Activated T-helper 1 cell treated with Interleukin-2 at 50 U/mL for 16 hours (primary cell): ENCODE data around the gene TTLL3.
"Not testable (repeated sequence)": the region's sequence is repeated elsewhere in the genome, so short reads cannot be mapped to it uniquely, and the experiment has no call there.

ENCODE experiments used
- DNase-seq: peaks from one replicate; pipeline ENCODE4 v3.0.0-alpha.2; 2020; ENCODE audit warnings: low read depth

The TTLL3 gene

GRCh38 chr3:9866639-9867038 lies 56.6 kb downstream of the TTLL3 start:
- no peak for DNase-seq

DNA sequence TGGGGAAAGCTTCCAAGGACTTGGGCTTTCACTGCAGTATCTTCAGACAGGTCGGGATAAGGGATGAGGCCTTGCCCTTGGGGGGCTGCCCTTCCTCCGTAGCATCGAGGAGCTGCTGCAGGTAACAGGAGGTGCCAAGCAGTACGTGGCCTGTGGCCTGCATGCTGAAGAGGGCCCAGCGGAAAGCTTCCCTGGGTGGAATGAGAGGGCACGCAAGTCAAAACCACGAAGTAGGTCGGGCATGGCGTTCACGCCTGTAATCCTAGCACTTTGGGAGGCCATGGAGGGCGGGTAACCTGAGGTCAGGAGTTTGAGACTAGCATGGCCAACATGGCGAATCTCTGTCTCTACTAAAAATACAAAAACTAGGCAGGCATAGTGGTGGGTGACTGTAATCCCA lies 57.0 kb downstream of the TTLL3 start:
- DNase-seq, result no peak

DNA sequence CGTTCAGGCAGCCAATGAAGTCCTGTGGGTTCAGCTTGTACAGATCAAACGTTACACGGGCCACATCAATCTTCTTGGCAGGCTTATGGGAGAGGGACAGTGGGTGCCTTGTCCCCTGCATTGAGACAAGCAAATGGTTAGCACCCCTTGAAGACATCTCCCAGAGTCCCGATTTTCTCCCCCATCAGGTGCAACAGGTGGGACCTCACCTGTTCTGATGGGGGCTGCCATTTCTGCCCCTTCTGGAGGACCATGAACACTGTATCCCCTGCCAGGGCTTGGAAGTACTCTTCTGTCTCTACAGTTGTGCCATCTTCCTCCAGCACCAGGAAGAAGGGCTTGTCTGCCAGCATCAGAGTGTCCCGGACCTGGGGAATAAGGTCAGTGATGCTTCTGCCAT lies 59.9 kb downstream of the TTLL3 start:
- DNase-seq, result no peak

- DNase-seq, result no peak
Measured at GRCh38 chr3:9870978-9871377, 60.9 kb downstream of the TTLL3 start.

DNA sequence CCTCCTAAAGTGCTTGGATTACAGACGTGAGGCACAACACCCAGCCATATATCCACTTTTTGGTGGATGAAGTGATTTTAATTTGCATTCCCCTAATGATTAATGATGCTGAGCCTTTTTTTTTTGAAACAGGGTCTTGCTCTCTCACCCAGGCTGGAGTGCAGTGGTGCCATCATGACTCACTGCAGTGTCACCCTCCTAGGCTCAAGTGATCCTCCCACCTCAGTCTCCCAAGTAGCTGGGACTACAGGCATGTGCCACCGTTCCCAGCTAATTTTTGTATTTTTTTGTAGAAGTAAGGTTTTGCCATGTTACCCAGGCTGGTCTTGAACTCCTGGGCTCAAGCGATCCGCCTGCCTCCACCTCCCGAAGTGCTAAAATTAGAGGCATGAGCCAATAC lies 62.0 kb downstream of the TTLL3 start:
- not testable (repeated sequence) for DNase-seq

DNA sequence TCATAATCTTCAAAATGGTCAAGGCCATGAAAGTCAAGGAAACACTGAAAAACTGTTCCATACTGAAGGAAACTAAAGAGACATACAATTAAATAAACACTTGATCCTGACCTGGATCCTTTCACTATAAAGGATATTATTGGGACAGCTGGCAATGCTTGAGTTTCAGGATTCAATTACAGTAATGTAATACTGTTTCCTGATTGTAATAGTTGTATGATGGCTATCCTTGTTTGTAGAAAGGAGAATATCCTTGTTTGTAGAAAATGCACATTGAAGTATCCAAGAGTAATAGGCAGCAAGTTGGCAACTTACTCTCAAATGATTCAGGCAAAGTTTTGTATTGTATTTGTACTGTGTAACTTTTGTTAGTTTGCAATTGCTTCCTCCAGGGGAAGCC lies 65.4 kb downstream of the TTLL3 start:
- DNase-seq, result no peak

- not testable (repeated sequence) for DNase-seq
Measured at GRCh38 chr3:9876255-9876654, 66.2 kb downstream of the TTLL3 start.

DNA sequence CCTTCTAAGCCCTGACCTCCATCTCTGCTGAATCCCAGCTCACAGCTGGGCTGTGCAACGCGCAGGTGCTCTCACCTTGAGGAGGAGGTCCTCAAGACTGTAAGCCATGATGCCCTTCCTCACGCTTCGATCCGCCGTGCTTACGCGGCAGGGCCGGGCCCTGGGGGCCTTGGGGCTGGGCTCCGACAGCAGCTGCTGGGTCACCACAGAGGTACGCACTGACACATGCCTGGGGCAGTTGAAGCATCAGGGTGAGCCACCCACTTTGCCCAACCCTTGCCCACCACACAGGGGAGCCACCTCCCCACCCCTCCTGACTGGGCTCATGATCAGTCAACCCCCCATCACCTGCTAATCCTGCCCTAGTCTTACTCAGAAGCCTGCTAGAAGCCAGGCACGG lies 66.9 kb downstream of the TTLL3 start:
- no peak for DNase-seq

DNA sequence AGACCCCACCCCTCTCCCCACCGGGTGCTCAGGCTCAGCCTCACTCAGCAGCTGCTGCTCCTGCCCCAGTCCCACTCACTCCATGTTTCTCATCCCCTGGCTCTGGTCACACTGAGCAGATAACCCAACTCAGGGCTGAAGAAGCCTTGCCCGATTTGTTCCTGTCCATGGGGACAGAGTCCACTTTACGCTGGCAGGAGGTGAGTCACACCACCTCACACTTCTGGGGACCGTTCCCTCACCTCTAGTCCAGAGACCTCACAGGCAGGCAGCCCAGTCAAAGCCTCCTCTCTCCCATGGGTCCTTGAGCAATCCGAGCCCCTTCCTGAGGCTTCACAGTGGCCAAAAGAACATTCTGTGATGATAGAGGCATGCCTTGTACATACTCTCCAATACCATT lies 68.6 kb downstream of the TTLL3 start:
- DNase-seq, result no peak

DNA sequence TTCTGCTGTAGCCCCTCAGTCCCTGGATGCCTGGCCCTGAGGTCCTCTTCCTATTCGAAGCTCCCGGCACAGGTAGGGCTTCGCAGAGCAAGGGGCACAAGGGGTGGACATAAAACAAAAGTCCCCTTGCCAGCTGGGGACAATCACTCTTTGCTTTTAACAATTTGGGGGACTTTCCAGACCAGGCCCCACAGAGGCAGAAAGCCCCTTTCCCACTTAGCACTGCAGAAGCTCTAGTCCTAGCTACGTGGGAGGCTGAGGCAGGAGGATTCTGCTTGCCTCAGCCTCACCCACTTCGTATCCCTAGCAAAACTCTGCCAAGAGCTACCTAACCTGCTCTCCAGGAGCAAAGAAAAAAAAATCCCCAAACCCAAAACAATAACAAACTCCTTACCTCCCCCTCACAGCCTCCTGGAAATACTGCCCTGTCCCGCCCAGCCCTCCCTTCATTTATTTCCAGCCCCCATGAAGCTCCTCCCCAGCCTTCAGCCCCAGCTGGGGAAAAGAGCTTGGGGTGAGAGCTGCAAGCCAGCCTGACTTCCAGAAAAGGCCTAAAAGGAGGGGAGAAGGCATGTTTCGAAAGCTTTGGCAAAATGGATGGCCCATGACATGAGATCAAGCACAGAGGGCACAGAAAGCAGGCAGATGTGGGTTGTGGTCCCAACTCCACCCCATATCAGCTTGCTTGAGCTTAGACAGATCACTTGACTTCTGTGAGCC lies 69.9 kb downstream of the TTLL3 start, which contains the start of gene CIDEC:
Gene CIDEC, minus strand, starts transcription at position 424 of the 720 bp plus-strand sequence. CDS start 1,767 bp downstream, outside the sequence.
- DNase-seq, result no peak

GRCh38 chr3:9881441-9881840 lies 71.4 kb downstream of the TTLL3 start:
- DNase-seq, result no peak

DNA sequence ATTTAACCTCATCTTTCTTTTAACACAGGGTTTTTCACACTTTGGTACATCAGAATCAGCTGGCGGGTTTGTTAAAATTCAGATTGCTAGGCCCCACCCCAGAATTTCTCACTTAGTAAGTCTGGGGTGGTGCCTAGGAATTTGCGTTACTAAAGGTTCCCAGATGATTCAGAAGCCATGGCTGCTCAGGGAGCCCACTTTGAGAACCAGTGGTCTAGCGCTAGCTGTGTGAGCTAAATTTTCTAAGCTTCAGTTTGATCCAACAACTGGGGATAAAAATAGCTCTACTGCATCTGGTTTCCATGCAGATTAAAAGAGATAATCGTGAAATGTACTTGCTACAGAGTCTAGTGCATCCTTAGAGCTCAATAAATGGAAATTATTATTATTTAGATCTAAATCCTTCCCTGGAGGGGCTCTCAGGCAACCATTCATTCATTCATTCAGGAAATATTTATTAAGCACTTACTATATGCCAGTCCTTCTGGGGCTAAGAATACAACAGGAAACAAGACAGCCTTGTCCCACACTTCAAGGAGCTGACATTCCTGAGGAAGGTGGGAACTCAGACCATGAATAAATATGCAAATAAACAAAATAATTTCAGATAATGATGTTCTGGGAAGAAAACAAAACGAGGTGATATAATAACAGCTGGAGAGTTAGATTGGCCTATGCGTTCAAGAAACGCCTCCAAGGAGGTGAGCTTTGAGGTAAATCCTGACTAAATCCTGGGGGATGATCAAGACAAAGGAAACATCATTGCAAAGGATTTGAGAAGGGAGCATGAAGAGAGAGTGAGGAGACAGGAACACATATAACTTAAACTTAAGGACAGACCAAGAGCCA lies 73.9 kb downstream of the TTLL3 start:
- no peak for DNase-seq

- no peak for DNase-seq
Measured at GRCh38 chr3:9884555-9885165, 74.6 kb downstream of the TTLL3 start.
